NCI-H1930 (cell line): ENCODE results near the gene CCDC83.
A peak's percentile ranks its signal among the peaks of the same experiment; 100 is the strongest.
"Not testable (repeated sequence)": the region's sequence is repeated elsewhere in the genome, so short reads cannot be mapped to it uniquely, and the experiment has no call there.

Source experiments
- DNase-seq, 2 experiments: peaks; one replicate each; lab custom pipeline; 2025; lab: John Stamatoyannopoulos, UW

CCDC83 gene

GRCh38 chr11:85835729-85836128, 19.5 kb upstream of the CCDC83 start:
- DNase-seq, result no peak

DNA sequence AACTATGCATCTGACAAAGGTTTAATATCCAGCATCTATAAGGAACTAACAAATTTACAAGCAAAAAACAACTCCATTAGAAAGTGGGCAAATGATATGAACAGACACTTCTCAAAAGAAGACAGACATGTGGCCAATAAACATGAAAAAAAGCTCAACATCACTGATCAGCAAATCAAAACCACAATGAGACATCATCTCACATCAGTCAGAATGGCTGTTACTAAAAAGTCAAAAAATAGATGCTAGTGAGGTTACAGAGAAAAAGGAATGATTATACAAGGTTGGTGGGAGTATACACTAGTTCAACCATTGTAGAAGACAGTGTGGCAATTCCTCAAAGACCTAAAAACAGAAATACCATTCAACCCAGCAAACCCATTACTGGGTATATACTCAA, 14.3 kb upstream of the CCDC83 start:
- not testable (repeated sequence) for DNase-seq

- DNase-seq, result no peak
Measured at GRCh38 chr11:85843929-85844328, 11.3 kb upstream of the CCDC83 start.

- no peak for DNase-seq
Measured at GRCh38 chr11:85844439-85845123, 10.6 kb upstream of the CCDC83 start.

DNA sequence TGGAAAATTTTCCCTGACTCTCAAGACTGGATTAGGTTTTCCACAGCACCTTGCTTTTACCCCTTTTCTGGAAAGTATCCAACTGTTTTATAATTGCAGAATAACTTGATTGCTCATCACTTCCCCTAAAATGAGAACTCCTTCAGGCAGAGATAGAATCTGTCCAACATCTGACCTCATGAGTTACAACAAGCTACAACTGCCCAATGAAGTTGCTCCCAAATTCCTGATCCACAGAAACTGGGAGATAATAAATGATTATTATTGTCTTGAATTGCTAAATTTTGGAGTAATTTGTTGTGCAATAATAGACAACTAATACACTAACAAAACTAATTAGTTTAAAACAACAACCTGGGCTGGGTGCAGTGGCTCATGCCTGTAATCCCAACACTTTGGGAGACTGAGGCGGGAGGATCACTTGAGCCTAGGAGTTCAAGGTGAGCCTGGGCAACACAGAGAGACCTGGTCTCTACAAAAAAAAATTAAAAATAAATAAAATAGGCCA, 10.0 kb upstream of the CCDC83 start:
- no peak for DNase-seq

GRCh38 chr11:85847436-85847835, 7.7 kb upstream of the CCDC83 start:
- DNase-seq, result no peak

DNA sequence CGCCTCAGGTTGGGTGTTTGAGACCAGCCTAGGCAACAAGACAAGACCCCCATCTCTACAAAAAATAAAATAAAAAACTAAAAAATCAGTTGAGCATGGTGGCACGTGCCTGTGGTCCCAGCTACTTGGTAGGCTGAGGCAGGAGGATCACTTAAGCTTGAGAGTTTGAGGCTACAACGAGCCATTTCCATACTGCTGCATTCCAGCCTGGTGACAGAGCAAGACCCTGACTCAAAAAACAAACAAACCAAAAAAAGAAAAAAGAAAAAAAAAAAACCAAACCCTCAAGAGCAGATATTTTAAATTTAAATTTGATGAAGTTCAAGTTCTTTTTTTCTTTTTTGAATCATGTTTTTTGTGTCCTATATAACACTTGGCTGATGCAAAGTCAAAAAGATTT, 7.2 kb upstream of the CCDC83 start:
- no peak for DNase-seq

- no peak for DNase-seq
Measured at GRCh38 chr11:85848556-85848955, 6.6 kb upstream of the CCDC83 start.

- DNase-seq, result not testable (repeated sequence)
Measured at GRCh38 chr11:85852754-85853153, 2.4 kb upstream of the CCDC83 start.

DNA sequence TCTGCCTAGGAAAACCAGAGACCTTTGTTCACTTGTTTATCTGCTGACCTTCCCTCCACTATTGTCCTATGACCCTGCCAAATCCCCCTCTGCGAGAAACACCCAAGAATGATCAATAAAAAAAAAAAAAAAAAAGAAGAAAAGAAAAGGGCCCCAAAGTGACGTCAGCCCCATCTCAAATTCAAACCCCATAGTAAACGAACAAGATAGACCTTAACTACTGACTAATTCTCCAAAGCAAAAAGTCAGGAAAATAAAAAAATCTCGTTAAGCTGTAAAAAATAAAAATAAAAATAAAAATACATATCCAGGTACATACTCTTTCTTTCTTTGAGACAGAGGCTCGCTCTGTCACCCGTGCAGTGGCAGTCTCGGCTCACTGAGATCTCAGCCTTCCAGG, 1.6 kb upstream of the CCDC83 start:
- not testable (repeated sequence) for DNase-seq

DNA sequence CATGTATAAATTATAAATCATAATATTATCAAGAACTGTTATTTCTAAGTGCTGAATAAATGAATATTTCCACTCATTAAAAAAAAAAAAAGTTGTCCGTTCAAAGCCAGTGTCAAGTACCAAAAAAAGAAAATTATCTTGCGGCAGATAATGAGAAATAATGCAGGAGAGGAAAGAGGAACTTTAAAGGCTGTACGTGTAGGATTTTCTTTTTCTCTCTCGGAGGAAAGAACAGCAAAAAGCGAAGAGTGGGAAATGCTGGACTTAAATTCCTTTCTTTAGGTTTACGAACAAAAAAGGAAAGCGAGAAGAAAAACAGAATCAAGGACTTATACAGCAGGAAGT, 999 bp upstream of the CCDC83 start:
- DNase-seq, result no peak

GRCh38 chr11:85854557-85855340, 434 bp upstream of the CCDC83 start:
- peak; percentile 71 to 86 for DNase-seq

DNA sequence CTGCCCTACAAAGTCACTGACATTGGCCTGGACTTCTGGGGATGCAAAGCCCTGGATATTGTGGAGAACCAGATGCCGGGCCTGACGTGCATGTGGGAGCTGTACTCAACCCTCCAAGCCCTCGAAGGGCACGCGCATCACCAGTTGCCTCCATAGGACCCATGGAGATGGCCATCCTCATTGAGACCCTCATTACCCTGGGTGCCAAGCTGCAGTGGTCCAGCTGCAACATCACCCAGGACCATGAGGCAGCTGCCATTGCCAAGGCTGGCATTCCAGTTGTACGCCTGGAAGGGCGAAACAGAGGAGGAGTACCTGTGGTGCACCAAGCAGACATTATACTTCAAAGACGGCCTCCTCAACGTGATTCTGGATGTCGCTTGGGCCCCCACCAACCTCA, 1.9 kb downstream of the CCDC83 start:
- no peak for DNase-seq

- DNase-seq, result not testable (repeated sequence)
Measured at GRCh38 chr11:85859541-85859940, 4.4 kb downstream of the CCDC83 start.

DNA sequence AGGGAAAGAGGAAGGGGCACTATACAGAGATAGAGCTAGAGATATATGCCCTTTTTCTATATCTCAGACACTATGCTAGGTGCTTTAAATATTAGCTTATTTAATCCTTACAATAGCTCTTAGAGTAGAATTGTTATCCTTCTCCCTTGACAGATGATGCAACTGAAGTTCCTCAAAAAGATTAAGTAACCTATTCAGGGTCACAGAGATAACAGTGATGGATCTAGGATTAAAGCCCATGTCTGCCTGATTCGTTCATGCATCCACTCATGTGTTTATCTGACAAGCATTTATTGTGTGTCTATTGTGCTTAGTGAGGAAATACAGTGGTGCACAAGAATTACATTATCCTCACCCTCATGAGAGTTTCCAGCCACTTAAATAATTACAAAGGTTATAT, 8.7 kb downstream of the CCDC83 start:
- no peak for DNase-seq

DNA sequence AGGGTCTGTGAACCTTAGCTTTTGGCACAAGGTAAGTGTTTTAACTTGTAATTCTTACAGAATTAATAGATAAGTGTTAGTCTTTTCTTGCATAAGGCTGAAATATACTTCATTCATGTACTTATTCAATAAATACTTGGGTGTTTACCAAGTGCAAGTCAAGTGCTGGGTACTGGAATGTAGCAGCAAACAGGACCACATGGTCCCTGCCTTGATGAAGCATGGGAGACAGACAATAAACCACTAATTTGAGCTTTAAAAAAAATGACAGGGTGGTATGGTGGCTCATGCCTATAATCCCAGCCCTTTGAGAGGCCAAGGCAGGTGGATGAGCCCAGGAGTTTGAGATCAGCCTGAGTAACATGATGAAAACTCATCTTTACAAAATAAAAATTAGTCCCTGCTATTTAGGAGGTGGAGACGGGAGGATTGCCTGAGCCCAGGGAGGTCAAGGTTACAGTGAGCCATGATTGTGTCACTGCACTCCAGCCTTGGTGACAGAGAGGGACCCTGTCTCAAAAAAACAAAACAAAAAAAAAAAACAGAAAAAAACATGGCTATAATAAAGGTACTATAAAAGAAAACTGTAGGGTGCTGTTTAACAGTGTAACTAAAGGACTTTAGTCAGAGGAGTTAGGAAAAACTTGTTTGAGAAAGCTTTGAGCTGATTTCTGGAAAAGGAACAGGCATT, 11.1 kb downstream of the CCDC83 start:
- no peak for DNase-seq

- DNase-seq, result no peak
Measured at GRCh38 chr11:85867751-85868150, 12.6 kb downstream of the CCDC83 start.

GRCh38 chr11:85869781-85870180, 14.6 kb downstream of the CCDC83 start:
- no peak for DNase-seq

DNA sequence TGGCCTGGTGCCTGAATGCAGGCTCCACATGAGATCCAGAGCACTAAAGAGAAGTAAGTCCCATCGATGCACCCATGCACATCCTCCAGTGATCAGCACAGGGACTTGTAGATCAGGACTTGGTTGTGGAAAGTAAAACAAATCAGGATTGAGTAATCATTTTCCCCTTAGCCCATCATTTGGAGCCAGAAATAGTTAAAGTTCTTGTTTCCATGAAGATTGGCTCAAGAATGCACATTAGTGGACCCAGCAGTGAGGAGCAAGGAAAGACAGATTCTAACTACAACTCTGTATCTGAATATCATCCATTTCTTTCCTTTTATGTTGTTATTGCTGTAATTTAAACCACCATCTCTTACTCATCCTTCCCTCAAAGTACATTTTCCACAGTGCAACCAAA, 19.1 kb downstream of the CCDC83 start:
- no peak for DNase-seq

- no peak for DNase-seq
Measured at GRCh38 chr11:85875505-85875904, 20.3 kb downstream of the CCDC83 start.

- no peak for DNase-seq
Measured at GRCh38 chr11:85884581-85885021, 29.4 kb downstream of the CCDC83 start.

GRCh38 chr11:85886089-85887056, 31.2 kb downstream of the CCDC83 start:
- DNase-seq, result no peak
